ACC112 (cell line): ENCODE data around the gene XPO4.
"Not testable (repeated sequence)": the region's sequence is repeated elsewhere in the genome, so short reads cannot be mapped to it uniquely, and the experiment has no call there.

Source experiments
- H2AFZ ChIP-seq: fragments of 200-600 bp; sonication (generic); one replicate; pipeline ENCODE4 v1.6.0; 2017; ENCODE audit warnings: antibody characterized with exemption, low read length; ENCODE audit not compliant: unreplicated experiment
- H3K27ac ChIP-seq: fragments of 200-600 bp; sonication (generic); 2 replicates; pipeline ENCODE4 v1.5.1; 2014; ENCODE audit warnings: low read depth, mild to moderate bottlenecking, antibody characterized with exemption, low read length, moderate library complexity
- H3K27me3 ChIP-seq: fragments of 200-600 bp; sonication (generic); 2 replicates; pipeline ENCODE4 v1.6.1; 2014; ENCODE audit warnings: mild to moderate bottlenecking, antibody characterized with exemption, low read length, moderate library complexity, mixed read lengths; ENCODE audit not compliant: insufficient read depth
- H3K36me3 ChIP-seq: fragments of 200-600 bp; sonication (generic); 2 replicates; pipeline ENCODE4 v1.6.1; 2016; ENCODE audit warnings: mild to moderate bottlenecking, antibody characterized with exemption, low read length, moderate library complexity, mixed read lengths; ENCODE audit not compliant: insufficient read depth
- H3K4me1 ChIP-seq: fragments of 200-600 bp; sonication (generic); one replicate; pipeline ENCODE4 v1.6.1; 2016; ENCODE audit warnings: low read length, mixed read lengths; ENCODE audit not compliant: insufficient read depth, unreplicated experiment, control insufficient read depth
- H3K4me3 ChIP-seq: fragments of 200-600 bp; sonication (generic); 2 replicates; pipeline ENCODE4 v1.5.1; 2014; ENCODE audit warnings: mild to moderate bottlenecking, low read depth, low read length
- H3K79me2 ChIP-seq: fragments of 200-600 bp; sonication (generic); one replicate; pipeline ENCODE4 v1.6.0; 2016; ENCODE audit warnings: low read length; ENCODE audit not compliant: control insufficient read depth, unreplicated experiment, insufficient read depth

XPO4 gene

DNA sequence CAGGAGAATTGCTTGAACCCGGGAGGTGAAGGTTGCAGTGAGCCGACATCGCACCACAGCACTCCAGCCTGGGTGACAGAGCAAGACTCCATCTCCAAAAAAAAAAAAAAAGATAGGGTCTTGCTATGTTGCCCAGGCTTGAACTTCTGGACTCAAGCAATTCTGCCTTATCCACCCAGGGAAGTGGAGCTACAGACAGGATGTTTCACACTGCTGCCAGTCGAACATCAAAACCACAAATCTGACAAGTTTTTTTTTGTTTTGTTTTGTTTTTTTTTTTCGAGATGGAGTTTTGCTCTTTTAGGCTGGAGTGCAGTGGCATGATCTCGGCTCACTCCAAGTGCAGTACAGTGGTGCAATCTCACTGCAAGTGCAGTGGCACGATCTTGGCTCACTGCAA is 10.8 kb downstream of the XPO4 start:
- no peaks in the 10 kb centered on the region for H3K4me1 ChIP-seq
- no peaks in the 10 kb centered on the region for H3K27me3 ChIP-seq
- peaks cover 70% of the 10 kb centered on the region for H3K79me2 ChIP-seq
- H2AFZ ChIP-seq, result no peak overlapping the region
- no peak overlapping the region for H3K27ac ChIP-seq
- H3K4me3 ChIP-seq, result no peak overlapping the region
- H3K36me3 ChIP-seq, result no peaks in the 10 kb centered on the region; the same call in 1 of the 2 replicates

DNA sequence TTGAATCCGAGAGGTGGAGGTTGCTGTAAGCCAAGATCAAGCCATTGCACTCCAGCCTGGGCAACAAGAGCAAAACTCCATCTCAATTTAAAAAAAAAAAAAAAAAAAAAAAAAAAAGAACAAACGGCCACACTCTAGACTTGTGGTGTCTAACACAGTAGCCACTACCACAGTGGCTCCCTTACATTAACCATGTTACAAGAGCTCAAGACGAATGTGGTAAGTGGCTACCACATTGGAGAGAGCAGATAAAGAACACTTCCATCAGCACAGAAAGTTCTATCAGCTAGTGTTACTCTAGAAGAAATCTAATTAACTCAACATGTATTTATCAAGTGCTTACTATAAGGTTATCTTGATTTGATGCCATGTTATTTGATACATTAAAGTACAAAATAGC is 11.5 kb downstream of the XPO4 start:
- peaks cover 70% of the 10 kb centered on the region for H3K79me2 ChIP-seq

GRCh38 chr13:20890540-20890939 is 12.0 kb downstream of the XPO4 start:
- H3K4me1 ChIP-seq, H2AFZ ChIP-seq, H3K27me3 ChIP-seq, H3K4me3 ChIP-seq, H3K27ac ChIP-seq, H3K36me3 ChIP-seq: not testable (repeated sequence)
- H3K79me2 ChIP-seq, result peaks cover 68% of the 10 kb centered on the region

More for the DNA sequence above, 11.5 kb downstream of the XPO4 start:
- Histone ChIP-seq H3K4me1 (no peaks in the 10 kb centered on the region), H3K36me3 (no peaks in the 10 kb centered on the region; the same call in 1 of the 2 replicates), H2AFZ (no peak overlapping the region), H3K4me3 (no peak overlapping the region), H3K27me3 (no peaks in the 10 kb centered on the region), H3K27ac (no peak overlapping the region)

DNA sequence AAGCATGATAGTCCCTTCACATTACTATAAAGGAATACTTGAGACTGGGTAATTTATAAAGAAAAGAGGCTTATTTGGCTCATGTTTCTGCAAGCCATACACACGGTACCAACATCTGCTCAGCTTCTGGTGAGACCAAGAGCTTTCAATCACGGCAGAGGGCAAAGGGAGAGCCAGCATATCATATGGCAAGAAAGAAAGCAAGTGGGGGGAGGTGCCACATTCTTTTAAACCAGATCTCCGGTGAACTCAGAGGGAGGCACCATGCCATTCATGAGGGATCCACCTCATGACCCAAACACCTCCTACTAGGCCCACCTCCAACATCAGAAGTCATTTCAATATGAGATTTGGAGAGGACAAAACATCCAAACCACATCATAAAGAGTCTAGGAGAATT is 20.3 kb downstream of the XPO4 start:
- no peak overlapping the region for H2AFZ ChIP-seq
- no peak overlapping the region for H3K4me3 ChIP-seq
- peak overlapping the region; percentile 73; the same call in 1 of the 2 replicates for H3K27ac ChIP-seq
- H3K79me2 ChIP-seq, result peaks cover 85% of the 10 kb centered on the region
- no peaks in the 10 kb centered on the region for H3K27me3 ChIP-seq
- H3K36me3 ChIP-seq, result peaks cover 1% of the 10 kb centered on the region; the same call in 1 of the 2 replicates
- H3K4me1 ChIP-seq, result peaks cover 15% of the 10 kb centered on the region

- H3K4me3 ChIP-seq, result no peak overlapping the region
- H3K27ac ChIP-seq, result no peak overlapping the region
- H3K27me3 ChIP-seq, result no peaks in the 10 kb centered on the region
- H2AFZ ChIP-seq, result no peak overlapping the region
- H3K4me1 ChIP-seq, result peaks cover 31% of the 10 kb centered on the region
- H3K79me2 ChIP-seq, result peaks cover 85% of the 10 kb centered on the region
- H3K36me3 ChIP-seq, result peaks cover 4% of the 10 kb centered on the region; the same call in 1 of the 2 replicates
These were observed 24.6 kb downstream of the XPO4 start for GRCh38 chr13:20877902-20878301.

DNA sequence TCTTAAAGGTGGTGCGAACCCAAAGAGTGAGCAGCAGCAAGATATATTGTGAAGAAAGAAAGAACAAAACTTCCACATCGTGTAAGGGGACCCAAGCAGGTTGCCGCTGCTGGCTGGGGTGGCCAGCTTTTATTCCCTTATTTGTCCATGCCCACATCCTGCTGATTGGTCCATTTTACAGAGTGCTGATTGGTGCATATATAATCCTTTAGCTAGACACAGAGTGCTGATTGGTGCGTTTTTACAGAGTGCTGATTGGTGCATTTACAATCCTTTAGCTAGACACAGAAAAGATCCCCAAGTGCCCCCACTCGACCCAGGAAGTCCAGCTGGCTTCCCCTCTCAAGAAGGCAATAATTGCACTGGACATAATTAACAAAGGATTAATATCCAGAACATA is 25.7 kb downstream of the XPO4 start:
- H3K36me3 ChIP-seq, H2AFZ ChIP-seq, H3K4me3 ChIP-seq, H3K27me3 ChIP-seq, H3K27ac ChIP-seq: not testable (repeated sequence)
- Histone ChIP-seq H3K4me1 (peaks cover 24% of the 10 kb centered on the region), H3K79me2 (peaks cover 86% of the 10 kb centered on the region)

DNA sequence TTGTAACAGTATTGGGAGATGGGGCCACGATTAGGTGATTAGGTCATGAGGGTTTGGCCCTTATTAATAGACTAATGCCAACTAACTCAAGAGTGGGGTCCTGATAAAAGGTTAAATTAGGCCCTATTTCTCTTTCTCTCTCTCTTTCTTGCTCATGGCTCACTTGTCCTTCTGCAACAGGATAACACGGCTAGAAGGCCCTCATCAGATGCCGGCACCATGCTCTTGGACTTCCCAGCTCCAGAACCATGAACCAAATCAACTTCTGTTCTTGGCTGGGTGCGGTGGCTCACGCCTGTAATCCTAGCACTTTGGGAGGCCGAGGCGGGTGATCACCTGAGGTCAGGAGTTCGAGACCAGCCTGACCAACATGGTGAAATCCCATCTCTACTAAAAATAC is 28.1 kb downstream of the XPO4 start:
- H3K27me3 ChIP-seq, H3K27ac ChIP-seq, H3K36me3 ChIP-seq, H3K4me3 ChIP-seq, H2AFZ ChIP-seq: not testable (repeated sequence)
- Histone ChIP-seq H3K79me2 (peaks cover 76% of the 10 kb centered on the region), H3K4me1 (peaks cover 24% of the 10 kb centered on the region)

- Histone ChIP-seq H3K27ac (peak overlapping the region; percentile 18; the same call in 1 of the 2 replicates), H3K4me1 (peaks cover 24% of the 10 kb centered on the region), H3K79me2 (peaks cover 72% of the 10 kb centered on the region), H2AFZ (no peak overlapping the region), H3K27me3 (no peaks in the 10 kb centered on the region), H3K4me3 (no peak overlapping the region), H3K36me3 (peaks cover 4% of the 10 kb centered on the region; the same call in 1 of the 2 replicates)
These were observed 29.2 kb downstream of the XPO4 start for GRCh38 chr13:20873348-20873747.

GRCh38 chr13:20870829-20871228 is 31.7 kb downstream of the XPO4 start:
- peaks cover 28% of the 10 kb centered on the region for H3K4me1 ChIP-seq
- no peaks in the 10 kb centered on the region for H3K27me3 ChIP-seq
- H3K27ac ChIP-seq, result no peak overlapping the region
- no peaks in the 10 kb centered on the region for H3K36me3 ChIP-seq
- no peak overlapping the region for H2AFZ ChIP-seq
- no peak overlapping the region for H3K4me3 ChIP-seq
- peaks cover 68% of the 10 kb centered on the region for H3K79me2 ChIP-seq

- H3K4me1 ChIP-seq, result peaks cover 25% of the 10 kb centered on the region
- H3K4me3 ChIP-seq, result no peak overlapping the region
- H3K79me2 ChIP-seq, result peaks cover 63% of the 10 kb centered on the region
- no peak overlapping the region for H2AFZ ChIP-seq
- no peaks in the 10 kb centered on the region for H3K36me3 ChIP-seq
- H3K27ac ChIP-seq, result no peak overlapping the region
- H3K27me3 ChIP-seq, result no peaks in the 10 kb centered on the region
These were observed 33.0 kb downstream of the XPO4 start for GRCh38 chr13:20869540-20869939.

DNA sequence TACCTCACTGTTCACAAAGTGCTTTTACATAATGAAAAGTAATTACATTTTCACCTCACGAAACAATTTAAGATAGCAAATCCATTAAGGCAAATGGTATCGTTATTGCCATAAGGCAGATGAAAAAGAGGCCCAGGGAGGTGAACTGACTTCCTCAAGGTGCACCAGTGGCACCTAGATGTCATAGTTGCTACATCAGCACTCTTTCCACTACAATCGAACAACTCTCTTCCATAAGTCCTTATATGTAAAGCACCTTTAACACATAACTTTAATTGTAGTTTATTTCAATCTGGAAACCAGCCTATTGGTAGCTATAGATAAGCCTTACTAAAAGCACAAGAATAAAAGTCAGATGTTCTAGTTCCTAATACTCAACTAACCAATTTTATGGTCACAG is 35.1 kb downstream of the XPO4 start:
- H3K27ac ChIP-seq, result no peak overlapping the region
- no peak overlapping the region for H3K4me3 ChIP-seq
- H3K79me2 ChIP-seq, result peaks cover 48% of the 10 kb centered on the region
- no peak overlapping the region for H2AFZ ChIP-seq
- no peaks in the 10 kb centered on the region for H3K27me3 ChIP-seq
- peaks cover 7% of the 10 kb centered on the region for H3K4me1 ChIP-seq
- no peaks in the 10 kb centered on the region for H3K36me3 ChIP-seq
